ENCODE measurements around the gene MCM6. TPM values are rescaled to one million over a fixed set of nuclear protein-coding genes. Genes with fewer than 3 reads are reported as not detected.
A peak's percentile ranks its signal among the peaks of the same experiment; 100 is the strongest.
"Not testable (repeated sequence)": the region's sequence is repeated elsewhere in the genome, so short reads cannot be mapped to it uniquely, and the experiment has no call there.

Gene MCM6
- total and polyA plus RNA-seq, 12 donors: 1.6 to 9.4 (median 4.8) TPM

DNA sequence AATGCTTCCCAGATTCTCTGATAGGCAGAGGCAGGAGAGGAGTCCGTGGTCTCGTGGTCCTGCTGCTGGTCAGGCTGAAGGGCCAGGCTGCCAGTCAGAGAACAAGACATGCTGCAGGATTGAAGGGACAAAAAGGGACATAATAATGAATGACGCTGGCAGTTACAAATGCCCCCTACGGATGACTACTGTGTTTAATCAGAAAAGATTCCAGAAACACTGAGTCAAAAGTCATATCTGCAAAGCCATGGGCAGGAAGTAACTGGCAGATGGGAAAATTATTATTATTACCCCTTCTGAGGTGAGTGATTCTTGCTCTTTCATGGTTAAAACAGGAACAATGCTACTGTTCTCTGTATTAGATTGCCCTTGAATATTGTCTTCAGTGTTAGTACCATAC is 58.3 kb downstream of the MCM6 start:
- Histone ChIP-seq H3K27me3 (peaks cover 0 to 5% (median 0%) of the 10 kb centered on the region in 7 donors), H3K36me3 (no peaks in the 10 kb centered on the region), H3K4me3 (no peak overlapping the region), H3K27ac (no peak overlapping the region), H3K4me1 (no peaks in the 10 kb centered on the region), H3K9me3 (peaks cover 0 to 14% (median 0%) of the 10 kb centered on the region in 11 donors)
- DNase-seq (no peak), ATAC-seq (no peak)
- WGBS, 2 donors: 58 to 63% methylated on average over 4 of the region's 4 CpGs
- intact Hi-C loops (cut with DNase I): no loop called here
- TF ChIP-seq, protein P1, sequence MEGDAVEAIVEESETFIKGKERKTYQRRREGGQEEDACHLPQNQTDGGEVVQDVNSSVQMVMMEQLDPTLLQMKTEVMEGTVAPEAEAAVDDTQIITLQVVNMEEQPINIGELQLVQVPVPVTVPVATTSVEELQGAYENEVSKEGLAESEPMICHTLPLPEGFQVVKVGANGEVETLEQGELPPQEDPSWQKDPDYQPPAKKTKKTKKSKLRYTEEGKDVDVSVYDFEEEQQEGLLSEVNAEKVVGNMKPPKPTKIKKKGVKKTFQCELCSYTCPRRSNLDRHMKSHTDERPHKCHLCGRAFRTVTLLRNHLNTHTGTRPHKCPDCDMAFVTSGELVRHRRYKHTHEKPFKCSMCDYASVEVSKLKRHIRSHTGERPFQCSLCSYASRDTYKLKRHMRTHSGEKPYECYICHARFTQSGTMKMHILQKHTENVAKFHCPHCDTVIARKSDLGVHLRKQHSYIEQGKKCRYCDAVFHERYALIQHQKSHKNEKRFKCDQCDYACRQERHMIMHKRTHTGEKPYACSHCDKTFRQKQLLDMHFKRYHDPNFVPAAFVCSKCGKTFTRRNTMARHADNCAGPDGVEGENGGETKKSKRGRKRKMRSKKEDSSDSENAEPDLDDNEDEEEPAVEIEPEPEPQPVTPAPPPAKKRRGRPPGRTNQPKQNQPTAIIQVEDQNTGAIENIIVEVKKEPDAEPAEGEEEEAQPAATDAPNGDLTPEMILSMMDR (IDR thresholded peaks at IDR 0.05): no peak

DNA sequence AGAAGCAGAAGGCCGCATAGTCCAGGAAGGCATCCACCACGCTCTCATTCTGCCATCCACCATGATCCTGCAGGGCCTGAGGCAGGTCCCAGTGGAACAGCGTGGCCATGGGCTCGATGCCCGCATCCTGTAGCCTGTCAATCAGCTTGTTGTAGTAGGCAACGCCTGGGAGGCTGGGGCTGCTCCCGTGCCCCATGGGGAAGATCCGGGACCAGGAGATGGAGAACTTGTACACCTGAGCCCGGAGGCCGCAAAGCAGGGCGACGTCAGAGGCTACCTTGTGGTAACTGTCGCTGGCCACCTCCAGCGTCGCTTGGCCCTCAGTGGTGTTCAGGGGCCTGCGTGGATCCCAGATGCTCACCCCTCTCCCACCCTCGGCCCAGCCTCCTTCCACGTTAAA is 58.8 kb downstream of the MCM6 start:
- Histone ChIP-seq H3K9me3 (peaks cover 0 to 9% (median 0%) of the 10 kb centered on the region in 11 donors), H3K27me3 (peaks cover 0 to 5% (median 0%) of the 10 kb centered on the region in 7 donors), H3K4me1 (no peaks in the 10 kb centered on the region), H3K36me3 (no peaks in the 10 kb centered on the region), H3K4me3 (no peak overlapping the region), H3K27ac (no peak overlapping the region)
- WGBS, 2 donors: 86 to 87% methylated on average over 18 of the region's 18 CpGs
- intact Hi-C loops (cut with DNase I): no loop called here
- TF ChIP-seq, protein P1 (IDR thresholded peaks at IDR 0.05): no peak
- ATAC-seq (peak in 1 of 8 donors; percentile 38), DNase-seq (no peak)

DNA sequence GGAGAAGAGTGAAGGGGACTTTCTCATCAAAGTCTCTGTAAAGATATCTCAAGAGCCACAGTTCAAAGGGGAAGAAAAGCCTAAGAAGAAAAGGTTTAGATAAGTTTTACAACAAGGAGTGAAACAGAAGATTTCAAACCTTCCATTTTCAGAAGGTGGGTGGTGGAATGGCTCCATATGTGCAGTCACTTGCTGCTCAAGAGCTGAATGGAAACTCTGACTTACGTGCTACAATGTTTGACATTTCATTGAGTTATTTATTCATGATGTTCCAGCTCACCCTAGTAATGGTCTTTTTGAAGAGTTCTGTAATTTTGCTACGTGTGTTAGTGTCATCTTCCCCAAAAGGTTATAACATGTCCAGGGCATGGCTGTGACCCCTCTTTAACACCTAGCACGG is 61.0 kb downstream of the MCM6 start:
- TF ChIP-seq, protein P1 (IDR thresholded peaks at IDR 0.05): no peak
- Histone ChIP-seq H3K36me3 (no peaks in the 10 kb centered on the region), H3K9me3 (peaks cover 0 to 4% (median 0%) of the 10 kb centered on the region in 11 donors), H3K4me1 (no peaks in the 10 kb centered on the region), H3K27me3 (peaks cover 0 to 1% (median 0%) of the 10 kb centered on the region in 7 donors), H3K4me3 (no peak overlapping the region), H3K27ac (no peak overlapping the region)
- intact Hi-C loops (cut with DNase I): no loop called here
- WGBS, 2 donors: 78 to 82% methylated on average over 3 of the region's 3 CpGs
- DNase-seq: no peak
- no peak for ATAC-seq

DNA sequence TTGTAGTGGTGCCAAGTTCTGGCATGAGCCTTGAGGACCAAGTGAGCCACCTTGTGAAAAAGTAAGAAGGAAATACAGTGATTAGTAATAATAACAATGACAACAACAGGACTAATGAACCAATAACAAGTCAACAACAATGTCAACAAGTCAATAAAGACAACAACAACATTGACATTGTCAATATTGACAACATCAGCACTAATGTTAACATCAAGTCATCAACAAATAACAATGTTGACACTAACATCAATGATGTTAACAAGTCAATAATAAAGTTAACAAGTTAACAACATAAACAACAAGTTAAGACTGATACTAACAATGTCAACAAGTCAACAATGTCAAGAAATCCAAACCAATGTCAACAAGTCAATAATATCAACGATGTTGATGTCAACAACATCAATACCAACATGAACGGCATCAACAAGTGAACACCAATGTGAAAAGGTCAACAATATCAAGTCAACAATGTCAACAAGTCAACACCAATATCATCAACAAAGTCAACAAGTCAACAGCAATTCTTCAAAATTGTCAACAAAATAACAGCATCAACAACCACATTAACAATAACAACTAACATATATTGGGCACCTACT is 63.2 kb downstream of the MCM6 start:
- intact Hi-C loops (cut with DNase I): no loop called here
- Histone ChIP-seq H3K9me3 (peaks cover 0 to 4% (median 0%) of the 10 kb centered on the region in 11 donors), H3K27ac (no peak overlapping the region), H3K4me3 (no peak overlapping the region), H3K4me1 (no peaks in the 10 kb centered on the region), H3K36me3 (no peaks in the 10 kb centered on the region), H3K27me3 (no peaks in the 10 kb centered on the region)
- TF ChIP-seq, protein P1 (IDR thresholded peaks at IDR 0.05): no peak
- 77 to 80% methylated on average over 2 of the region's 2 CpGs for WGBS, 2 donors
- ATAC-seq: no peak
- no peak for DNase-seq

DNA sequence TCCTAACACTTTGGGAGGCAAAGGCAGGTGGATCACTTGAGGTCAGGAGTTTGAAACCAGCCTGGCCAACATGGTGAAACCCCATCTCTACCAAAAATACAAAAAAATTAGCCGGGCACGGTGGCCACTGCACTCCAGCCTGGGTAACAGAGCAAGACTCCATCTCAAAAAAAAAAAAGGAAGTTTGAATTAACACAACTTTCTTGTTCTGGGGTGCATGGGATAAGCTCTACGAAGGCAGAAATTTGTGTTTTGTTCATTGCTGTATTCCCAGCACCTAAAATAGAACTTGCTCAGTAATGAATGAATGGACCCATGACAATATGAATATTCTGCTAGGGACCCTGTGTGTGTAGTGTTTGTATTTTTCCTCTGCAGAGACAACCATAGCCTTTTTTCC is 68.4 kb downstream of the MCM6 start:
- not testable (repeated sequence) for H3K36me3 ChIP-seq, H3K4me1 ChIP-seq, H3K27ac ChIP-seq, H3K4me3 ChIP-seq, DNase-seq, H3K27me3 ChIP-seq, H3K9me3 ChIP-seq, ATAC-seq
- intact Hi-C loops (cut with DNase I): loop anchor here in 1 of 10 donors (10.0 kb wide), 1 partner anchor 803 kb away; no protein-coding TSS in a partner anchor
- WGBS, 2 donors: 91 to 92% methylated on average over 3 of the region's 3 CpGs
